ENCODE results near the gene FICD. TPM values are rescaled to one million over a fixed set of nuclear protein-coding genes. Genes with fewer than 3 reads are reported as not detected.

The FICD gene
- total and polyA plus RNA-seq, 2 of the 13 experiments (the other 11 are each of a cell fraction or from before 2014, with no cell fraction given) = 0.99 to 3.0 TPM

GRCh38 chr12:108561852-108562347 lies 46.8 kb downstream of the FICD start (continued):
- TF ChIP-seq NFAT5 (CRISPR knock-in tag; IDR thresholded peaks at IDR 0.05) (no peak), HNRNPLL (IDR thresholded peaks at IDR 0.05; ENCODE audit: low read depth, low read length, poor library complexity, severe bottlenecking) (no peak), HMG20B (CRISPR knock-in tag; conservative IDR thresholded peaks at IDR 0.05) (no peak), TFAP4 (IDR thresholded peaks at IDR 0.05; ENCODE audit: borderline replicate concordance, low read depth) (no peak), ZSCAN30 (CRISPR knock-in tag; IDR thresholded peaks at IDR 0.05) (peak; percentile 59; the same call in 1 of the 2 replicates)

Measured in HepG2 (cell line).